Measurements from ENCODE around the gene SUGT1.
"Not testable (repeated sequence)": the region's sequence is repeated elsewhere in the genome, so short reads cannot be mapped to it uniquely, and the experiment has no call there.

Gene SUGT1

GRCh38 chr13:52711286-52711685 lies 58.6 kb downstream of the SUGT1 start:
- Histone ChIP-seq H3K4me3 (IDR thresholded peaks at IDR 0.05; ENCODE audit: insufficient read depth, low read depth, low read length) (no peak overlapping the region), H4K20me1 (ENCODE audit: insufficient read depth) (no peaks in the 10 kb centered on the region), H3K4me2 (no peak overlapping the region), H3K27ac (no peak overlapping the region), H2AFZ (ENCODE audit: low read depth) (no peak overlapping the region), H3K79me2 (ENCODE audit: insufficient read depth, low read depth) (no peaks in the 10 kb centered on the region), H3K27me3 (ENCODE audit: insufficient read depth, low read depth) (no peaks in the 10 kb centered on the region), H3K9ac (no peak overlapping the region), H3K36me3 (ENCODE audit: insufficient read depth) (no peaks in the 10 kb centered on the region), H3K4me1 (ENCODE audit: low read depth, poor library complexity, severe bottlenecking) (no peaks in the 10 kb centered on the region)
- TF ChIP-seq, protein P1, sequence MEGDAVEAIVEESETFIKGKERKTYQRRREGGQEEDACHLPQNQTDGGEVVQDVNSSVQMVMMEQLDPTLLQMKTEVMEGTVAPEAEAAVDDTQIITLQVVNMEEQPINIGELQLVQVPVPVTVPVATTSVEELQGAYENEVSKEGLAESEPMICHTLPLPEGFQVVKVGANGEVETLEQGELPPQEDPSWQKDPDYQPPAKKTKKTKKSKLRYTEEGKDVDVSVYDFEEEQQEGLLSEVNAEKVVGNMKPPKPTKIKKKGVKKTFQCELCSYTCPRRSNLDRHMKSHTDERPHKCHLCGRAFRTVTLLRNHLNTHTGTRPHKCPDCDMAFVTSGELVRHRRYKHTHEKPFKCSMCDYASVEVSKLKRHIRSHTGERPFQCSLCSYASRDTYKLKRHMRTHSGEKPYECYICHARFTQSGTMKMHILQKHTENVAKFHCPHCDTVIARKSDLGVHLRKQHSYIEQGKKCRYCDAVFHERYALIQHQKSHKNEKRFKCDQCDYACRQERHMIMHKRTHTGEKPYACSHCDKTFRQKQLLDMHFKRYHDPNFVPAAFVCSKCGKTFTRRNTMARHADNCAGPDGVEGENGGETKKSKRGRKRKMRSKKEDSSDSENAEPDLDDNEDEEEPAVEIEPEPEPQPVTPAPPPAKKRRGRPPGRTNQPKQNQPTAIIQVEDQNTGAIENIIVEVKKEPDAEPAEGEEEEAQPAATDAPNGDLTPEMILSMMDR (conservative IDR thresholded peaks at IDR 0.05; ENCODE audit: low read depth, low read length), result no peak

- H3K4me3 ChIP-seq (IDR thresholded peaks at IDR 0.05; ENCODE audit: insufficient read depth, low read depth, low read length), result no peak overlapping the region
- H2AFZ ChIP-seq (ENCODE audit: low read depth), result no peak overlapping the region
- TF ChIP-seq, protein P1 (conservative IDR thresholded peaks at IDR 0.05; ENCODE audit: low read depth, low read length), result no peak
- no peak overlapping the region for H3K27ac ChIP-seq
- no peak overlapping the region for H3K4me2 ChIP-seq
- H3K27me3 ChIP-seq (ENCODE audit: insufficient read depth, low read depth), result no peaks in the 10 kb centered on the region
- H3K36me3 ChIP-seq (ENCODE audit: insufficient read depth), result no peaks in the 10 kb centered on the region
- no peaks in the 10 kb centered on the region for H3K79me2 ChIP-seq (ENCODE audit: insufficient read depth, low read depth)
- H4K20me1 ChIP-seq (ENCODE audit: insufficient read depth), result no peaks in the 10 kb centered on the region
- no peak overlapping the region for H3K9ac ChIP-seq
- no peaks in the 10 kb centered on the region for H3K4me1 ChIP-seq (ENCODE audit: low read depth, poor library complexity, severe bottlenecking)
Observed at GRCh38 chr13:52712385-52712784, 59.7 kb downstream of the SUGT1 start.

DNA sequence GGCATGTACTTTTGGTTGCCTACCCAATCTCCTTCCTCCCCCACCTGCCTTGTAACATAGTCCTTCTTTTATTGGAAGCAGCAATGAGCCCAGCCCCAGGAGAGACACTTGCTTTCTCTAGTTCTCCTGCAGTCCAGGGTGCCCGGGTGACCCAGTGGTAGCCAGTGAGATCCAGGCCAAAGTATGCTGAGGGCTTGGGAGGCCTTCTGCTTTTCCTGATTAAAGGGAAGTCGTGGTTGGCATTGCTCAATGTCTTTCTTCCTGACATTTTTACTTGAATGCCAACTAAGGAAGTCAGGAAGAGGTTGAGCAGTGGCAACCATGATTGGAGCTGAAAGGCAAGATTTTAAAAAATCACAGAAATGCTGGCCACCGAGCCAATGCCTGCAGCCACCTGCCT lies 61.3 kb downstream of the SUGT1 start:
- H4K20me1 ChIP-seq (ENCODE audit: insufficient read depth), result no peaks in the 10 kb centered on the region
- H2AFZ ChIP-seq (ENCODE audit: low read depth), result no peak overlapping the region
- no peaks in the 10 kb centered on the region for H3K36me3 ChIP-seq (ENCODE audit: insufficient read depth)
- no peak overlapping the region for H3K4me2 ChIP-seq
- H3K4me3 ChIP-seq (IDR thresholded peaks at IDR 0.05; ENCODE audit: insufficient read depth, low read depth, low read length), result no peak overlapping the region
- H3K4me1 ChIP-seq (ENCODE audit: low read depth, poor library complexity, severe bottlenecking), result no peaks in the 10 kb centered on the region
- TF ChIP-seq, protein P1 (conservative IDR thresholded peaks at IDR 0.05; ENCODE audit: low read depth, low read length), result no peak
- H3K9ac ChIP-seq, result no peak overlapping the region
- H3K79me2 ChIP-seq (ENCODE audit: insufficient read depth, low read depth), result no peaks in the 10 kb centered on the region
- no peak overlapping the region for H3K27ac ChIP-seq
- no peaks in the 10 kb centered on the region for H3K27me3 ChIP-seq (ENCODE audit: insufficient read depth, low read depth)

- H3K36me3 ChIP-seq (ENCODE audit: insufficient read depth); H3K79me2 ChIP-seq (ENCODE audit: insufficient read depth, low read depth); H3K9ac ChIP-seq; H3K27ac ChIP-seq; H3K4me2 ChIP-seq; H3K27me3 ChIP-seq (ENCODE audit: insufficient read depth, low read depth); H3K4me3 ChIP-seq (IDR thresholded peaks at IDR 0.05; ENCODE audit: insufficient read depth, low read depth, low read length); H3K4me1 ChIP-seq (ENCODE audit: low read depth, poor library complexity, severe bottlenecking); H2AFZ ChIP-seq (ENCODE audit: low read depth); H4K20me1 ChIP-seq (ENCODE audit: insufficient read depth): not testable (repeated sequence)
Observed at GRCh38 chr13:52720904-52721303, 68.3 kb downstream of the SUGT1 start.

- H2AFZ ChIP-seq (ENCODE audit: low read depth); H3K4me3 ChIP-seq (IDR thresholded peaks at IDR 0.05; ENCODE audit: insufficient read depth, low read depth, low read length); H3K79me2 ChIP-seq (ENCODE audit: insufficient read depth, low read depth); H3K4me1 ChIP-seq (ENCODE audit: low read depth, poor library complexity, severe bottlenecking); H3K9ac ChIP-seq; H3K27ac ChIP-seq; H3K4me2 ChIP-seq; H4K20me1 ChIP-seq (ENCODE audit: insufficient read depth); H3K27me3 ChIP-seq (ENCODE audit: insufficient read depth, low read depth); H3K36me3 ChIP-seq (ENCODE audit: insufficient read depth): not testable (repeated sequence)
Observed at GRCh38 chr13:52721356-52721755, 68.7 kb downstream of the SUGT1 start.

All from KMS-11 (cell line).